GM12878 (cell line): ENCODE results near the gene KIRREL1. TPM values are rescaled to one million over a fixed set of nuclear protein-coding genes. Genes with fewer than 3 reads are reported as not detected.

Experiments
- ATAC-seq: fragments of 200-7000 bp; cut with Tn5 transposase; 3 replicates; pipeline ENCODE4 v1.9.1; 2020; ENCODE audit warnings: mild to moderate bottlenecking, moderate library complexity
- BruUV-seq: library from RNA; stranded (reverse); fragments of 400-500 nt; replicated peaks from 2 replicates; lab custom pipeline; 2021; lab: Mats Ljungman, UMichigan
- CTCF ChIA-PET: fragments of 300-600 bp; sonication (Branson Sonifier 250); formaldehyde crosslinking; extraction: SDS; loops from one replicate; lab custom pipeline; 2021; ENCODE audit warnings: inconsistent platforms; lab: Yijun Ruan, JAX
- POLR2A ChIA-PET: fragments of 350-600 bp; formaldehyde crosslinking; extraction: SDS; loops from one replicate; lab custom pipeline; 2021; ENCODE audit warnings: inconsistent platforms; lab: Charles Lee
- RAD21 ChIA-PET: fragments of 300-600 bp; sonication (Branson Sonifier 250); formaldehyde crosslinking; loops from one replicate; lab custom pipeline; 2023; ENCODE audit warnings: antibody characterized with exemption; ENCODE audit not compliant: unreplicated experiment; lab: Charles Lee
- SMC1A ChIA-PET: fragments of 300-600 bp; sonication (Branson Sonifier 250); formaldehyde crosslinking; loops from one replicate; lab custom pipeline; 2023; ENCODE audit not compliant: unreplicated experiment, uncharacterized antibody; lab: Charles Lee
- DNase-seq: peaks from one replicate; pipeline ENCODE4 v3.0.0-alpha.2; 2011; ENCODE audit warnings: low read depth, low spot score
- FAIRE-seq: peaks from 3 replicates; lab custom pipeline; 2011; peaks lifted over from hg19 to GRCh38; lab: Jason Lieb, UNC
- H2AFZ ChIP-seq: 2 replicates; pipeline ENCODE4 v1.6.0; 2011; ENCODE audit warnings: low read depth, low read length, control low read depth; ENCODE audit not compliant: control insufficient read depth
- H3K27ac ChIP-seq: 2 replicates; pipeline ENCODE4 v1.5.1; 2011; ENCODE audit warnings: control low read depth; ENCODE audit not compliant: control insufficient read depth, insufficient read depth
- H3K27me3 ChIP-seq, 2 experiments: replicated peaks in 1 of 2; 2 replicates each; pipeline versions ENCODE4 v1.6.0 to v1.6.1; 2011; ENCODE audit warnings: low read length in 1 of 2; ENCODE audit not compliant: control insufficient read depth in 2 of 2, insufficient read depth in 2 of 2
- H3K36me3 ChIP-seq, 2 experiments: 2 replicates each; pipeline ENCODE4 v1.5.1; 2011; ENCODE audit warnings: low read length in 1 of 2; ENCODE audit not compliant: control insufficient read depth in 2 of 2, insufficient read depth in 2 of 2
- H3K4me1 ChIP-seq: 2 replicates; pipeline ENCODE4 v1.6.1; 2011; ENCODE audit warnings: mild to moderate bottlenecking, low read length, moderate library complexity, mixed read lengths; ENCODE audit not compliant: control insufficient read depth, insufficient read depth
- H3K4me2 ChIP-seq: 2 replicates; pipeline ENCODE4 v1.6.0; 2011; ENCODE audit warnings: control low read depth; ENCODE audit not compliant: control insufficient read depth, insufficient read depth
- H3K4me3 ChIP-seq: fragments of 200-600 bp; sonication (generic); 2 replicates; pipeline ENCODE4 v1.5.1; 2016
- H3K79me2 ChIP-seq: 2 replicates; pipeline ENCODE4 v1.6.0; 2011; ENCODE audit warnings: low read length; ENCODE audit not compliant: control insufficient read depth, insufficient read depth
- H3K9ac ChIP-seq: 2 replicates; pipeline ENCODE4 v1.8.0; 2011; ENCODE audit warnings: low read length, control low read depth, mixed read lengths; ENCODE audit not compliant: control insufficient read depth, insufficient read depth
- H3K9me3 ChIP-seq: replicated peaks from 3 replicates; pipeline ENCODE4 v1.5.1; 2011; ENCODE audit warnings: mild to moderate bottlenecking, low read length; ENCODE audit not compliant: control insufficient read depth, insufficient read depth
- H4K20me1 ChIP-seq: 2 replicates; pipeline ENCODE4 v1.6.0; 2011; ENCODE audit not compliant: control insufficient read depth, insufficient read depth
- ETV6 ChIP-seq, 2 experiments: fragments of 450-650 bp in 1 of 2; IDR thresholded peaks in 1 of 2; conservative IDR thresholded peaks in 1 of 2; 2 replicates each; pipeline ENCODE4 v1.6.1; 2014; ENCODE audit warnings: antibody characterized with exemption in 1 of 2, borderline replicate concordance in 1 of 2, low read depth in 1 of 2, mild to moderate bottlenecking in 1 of 2, moderate library complexity in 1 of 2
- HDAC2 ChIP-seq: fragments of 200-600 bp; sonication (generic); IDR thresholded peaks from 2 replicates; pipeline ENCODE4 v1.6.1; 2017
- HDAC6 ChIP-seq: fragments of 200-600 bp; sonication (generic); IDR thresholded peaks from one replicate; pipeline ENCODE4 v1.8.0; 2017; ENCODE audit warnings: antibody characterized with exemption; ENCODE audit not compliant: unreplicated experiment
- JUND ChIP-seq: IDR thresholded peaks from 2 replicates; pipeline ENCODE4 v1.6.1; 2012; ENCODE audit warnings: low read depth, mild to moderate bottlenecking, low read length, improper control_type of control experiment, moderate library complexity
- NFXL1 ChIP-seq: fragments of 450-650 bp; IDR thresholded peaks from 2 replicates; pipeline ENCODE4 v1.6.1; 2017; ENCODE audit warnings: antibody characterized with exemption, mild to moderate bottlenecking, borderline replicate concordance
- POLR2A ChIP-seq: IDR thresholded peaks from 2 replicates; pipeline ENCODE4 v1.6.1; 2011; ENCODE audit warnings: low read depth, mild to moderate bottlenecking, low read length
- SMAD1 ChIP-seq: fragments of 450-650 bp; IDR thresholded peaks from 2 replicates; pipeline ENCODE4 v1.6.1; 2018; ENCODE audit warnings: mild to moderate bottlenecking, low read depth; ENCODE audit not compliant: partially characterized antibody
- SMARCA5 ChIP-seq: fragments of 450-650 bp; IDR thresholded peaks from 2 replicates; pipeline ENCODE4 v1.6.1; 2017; ENCODE audit warnings: mild to moderate bottlenecking
- SP1 ChIP-seq: IDR thresholded peaks from one replicate; pipeline ENCODE4 v1.6.1; 2011; ENCODE audit warnings: low read depth, low read length
- SPI1 ChIP-seq: IDR thresholded peaks from 2 replicates; pipeline ENCODE4 v1.6.1; 2011; ENCODE audit warnings: low read depth, mild to moderate bottlenecking, low read length, moderate library complexity, borderline replicate concordance; ENCODE audit not compliant: insufficient read depth
- WGBS: methylation state at CpG from one replicate; pipeline ENCODE4 v1.1.6; 2016; ENCODE audit warnings: low lambda C conversion rate; ENCODE audit not compliant: insufficient replicate concordance, insufficient coverage; ENCODE audit errors: missing lambda C conversion rate; 5-methylcytosine and 5-hydroxymethylcytosine counted together
- in situ Hi-C: fragments of 300-500 bp; cut with MboI; formaldehyde crosslinking; loops from 9 replicates; pipeline ENCODE4 v1.14.3; 2018; ENCODE audit warnings: mixed read lengths
- intact Hi-C: fragments of 100-400 bp; cut with micrococcal nuclease; formaldehyde crosslinking; loops from one replicate; pipeline ENCODE4 v1.14.2; 2022; ENCODE audit not compliant: unreplicated experiment
- polyA plus RNA-seq, 11 experiments: library from polyadenylated mRNA; depleted of rRNA in 4 of 11; unstranded in 6 of 11; stranded (reverse) in 5 of 11; fragments of >200 nt; fragmentation: Nextera tagmentation in 4 of 11; fragmentation: Illumina TruSeq in 1 of 11; extraction: Ambion mirVana in 4 of 11; extraction: Trizol in 1 of 11; gene quantifications; 1 replicate in 1 of 11; 2 replicates in 10 of 11; pipeline versions ENCODE4 v1.2.1 to v1.2.3, GENCODE V29; 2011 to 2016; ENCODE audit warnings: inconsistent platforms in 2 of 11, missing spikeins in 2 of 11, low read depth in 1 of 11
- total RNA-seq, 4 experiments: library from RNA; depleted of rRNA in 3 of 4; stranded (reverse); fragments of >200 nt in 3 of 4; fragmentation: Illumina TruSeq in 1 of 4; extraction: Trizol in 1 of 4; gene quantifications; 2 replicates each; pipeline versions ENCODE4 v1.2.1 to v1.2.3, GENCODE V29; 2013 to 2021
- TF ChIP-seq, protein P1 (sequence below): fragments of 450-650 bp; IDR thresholded peaks from 2 replicates; pipeline ENCODE4 v1.6.1; 2017; ENCODE audit warnings: mild to moderate bottlenecking, moderate library complexity
- TF ChIP-seq, protein P2 (sequence below): IDR thresholded peaks from 2 replicates; pipeline ENCODE4 v1.6.1; 2011; ENCODE audit warnings: mild to moderate bottlenecking, low read depth, low read length, moderate library complexity; ENCODE audit not compliant: insufficient replicate concordance
- TF ChIP-seq, protein P3 (sequence below), 3 experiments: IDR thresholded peaks in 2 of 3; conservative IDR thresholded peaks in 1 of 3; 2 replicates each; pipeline ENCODE4 v1.5.1; 2011; ENCODE audit warnings: low read depth in 3 of 3, low read length in 3 of 3, mild to moderate bottlenecking in 3 of 3, control low read depth in 2 of 3, moderate library complexity in 2 of 3, inconsistent platforms in 1 of 3, mixed read lengths in 1 of 3; ENCODE audit not compliant: control insufficient read depth in 2 of 3, insufficient read depth in 1 of 3; ENCODE audit errors: extremely low read depth in 1 of 3

Gene KIRREL1
- total and polyA plus RNA-seq, 10 of the 15 experiments (the other 5 are each of a cell fraction or from before 2014, with no cell fraction given), result 0.15 TPM; not detected in 9

DNA sequence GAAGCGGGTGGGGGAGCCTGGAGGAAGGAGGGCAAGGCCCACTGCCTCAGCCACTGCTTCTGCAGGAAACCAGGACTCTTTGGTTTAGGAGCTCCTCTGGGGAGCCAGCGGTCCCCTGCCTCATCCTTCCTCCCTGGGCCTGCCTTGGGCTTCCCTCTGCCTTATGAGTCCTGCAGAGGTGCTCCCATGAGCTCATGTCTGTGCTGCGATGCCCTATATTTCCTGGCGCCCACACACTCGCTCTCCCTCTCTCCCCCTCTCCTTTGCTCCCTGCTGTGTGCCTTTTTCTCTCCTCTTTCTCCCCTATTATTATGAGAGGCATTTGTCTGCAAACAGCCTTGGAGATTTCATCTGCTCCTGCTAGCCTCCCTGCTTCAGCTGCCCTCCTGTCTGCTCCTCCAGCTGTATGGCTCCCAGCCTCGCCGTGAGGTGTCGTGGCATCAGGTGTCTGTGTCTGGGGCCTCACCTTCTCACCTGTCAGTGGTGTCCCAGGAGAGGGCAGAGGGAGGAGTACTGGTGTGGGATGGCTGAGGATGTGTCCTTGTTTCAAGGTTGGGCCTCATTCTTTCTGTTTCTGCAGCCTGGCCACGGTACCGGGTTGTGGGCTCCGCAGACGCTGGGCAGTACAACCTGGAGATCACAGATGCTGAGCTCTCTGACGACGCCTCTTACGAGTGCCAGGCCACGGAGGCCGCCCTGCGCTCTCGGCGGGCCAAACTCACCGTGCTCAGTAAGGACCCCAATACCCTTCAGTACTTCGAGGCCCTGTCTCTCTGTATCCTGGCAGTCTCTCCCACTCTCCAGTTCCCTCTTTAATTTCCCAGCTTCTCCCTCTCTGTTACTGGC is 84.2 kb downstream of the KIRREL1 start:
- SMC1A ChIA-PET, result interaction anchor here (0.8 kb wide), 1 partner anchor 20 kb away, joined by 3 read pairs; no protein-coding TSS in a partner anchor
- POLR2A ChIA-PET, result no interaction called here
- DNase-seq, result no peak
- peaks cover 0 to 7% of the 10 kb centered on the region in 2 experiments; a peak in 2 of 4 replicates for H3K27me3 ChIP-seq
- intact Hi-C loops, result no loop called here
- H3K4me1 ChIP-seq, result no peaks in the 10 kb centered on the region
- FAIRE-seq, result no peak
- H4K20me1 ChIP-seq, result no peaks in the 10 kb centered on the region
- no peak for ATAC-seq
- WGBS, result 52% methylated on average over 22 of the region's 22 CpGs
- in situ Hi-C loops, result no loop called here
- H3K9ac ChIP-seq, result no peak overlapping the region
- RAD21 ChIA-PET, result no interaction called here
- H3K79me2 ChIP-seq, result no peaks in the 10 kb centered on the region
- no TSS peak for BruUV-seq
- no peak overlapping the region for H3K4me3 ChIP-seq
- CTCF ChIA-PET, result interaction anchor here (0.6 to 0.9 kb wide), 3 partner anchors 9 to 44 kb away, joined by 3 to 4 read pairs (median 3); no protein-coding TSS in a partner anchor
- no peak overlapping the region for H3K27ac ChIP-seq
- no peak overlapping the region for H2AFZ ChIP-seq
- no peak overlapping the region for H3K4me2 ChIP-seq
- no peaks in the 10 kb centered on the region for H3K9me3 ChIP-seq
- H3K36me3 ChIP-seq, result no peaks in the 10 kb centered on the region
- TF ChIP-seq SMAD1 (no peak), SPI1 (no peak), JUND (no peak), NFXL1 (no peak), ETV6 (conservative IDR thresholded peaks at IDR 0.05 in 1 of 2, IDR thresholded peaks at IDR 0.05 in 1 of 2; ENCODE audit: borderline replicate concordance in 1 of 2, low read depth in 1 of 2) (no peak), HDAC2 (no peak), SMARCA5 (no peak), HDAC6 (no peak), POLR2A (no peak), SP1 (no peak)
- TF ChIP-seq, protein P1, sequence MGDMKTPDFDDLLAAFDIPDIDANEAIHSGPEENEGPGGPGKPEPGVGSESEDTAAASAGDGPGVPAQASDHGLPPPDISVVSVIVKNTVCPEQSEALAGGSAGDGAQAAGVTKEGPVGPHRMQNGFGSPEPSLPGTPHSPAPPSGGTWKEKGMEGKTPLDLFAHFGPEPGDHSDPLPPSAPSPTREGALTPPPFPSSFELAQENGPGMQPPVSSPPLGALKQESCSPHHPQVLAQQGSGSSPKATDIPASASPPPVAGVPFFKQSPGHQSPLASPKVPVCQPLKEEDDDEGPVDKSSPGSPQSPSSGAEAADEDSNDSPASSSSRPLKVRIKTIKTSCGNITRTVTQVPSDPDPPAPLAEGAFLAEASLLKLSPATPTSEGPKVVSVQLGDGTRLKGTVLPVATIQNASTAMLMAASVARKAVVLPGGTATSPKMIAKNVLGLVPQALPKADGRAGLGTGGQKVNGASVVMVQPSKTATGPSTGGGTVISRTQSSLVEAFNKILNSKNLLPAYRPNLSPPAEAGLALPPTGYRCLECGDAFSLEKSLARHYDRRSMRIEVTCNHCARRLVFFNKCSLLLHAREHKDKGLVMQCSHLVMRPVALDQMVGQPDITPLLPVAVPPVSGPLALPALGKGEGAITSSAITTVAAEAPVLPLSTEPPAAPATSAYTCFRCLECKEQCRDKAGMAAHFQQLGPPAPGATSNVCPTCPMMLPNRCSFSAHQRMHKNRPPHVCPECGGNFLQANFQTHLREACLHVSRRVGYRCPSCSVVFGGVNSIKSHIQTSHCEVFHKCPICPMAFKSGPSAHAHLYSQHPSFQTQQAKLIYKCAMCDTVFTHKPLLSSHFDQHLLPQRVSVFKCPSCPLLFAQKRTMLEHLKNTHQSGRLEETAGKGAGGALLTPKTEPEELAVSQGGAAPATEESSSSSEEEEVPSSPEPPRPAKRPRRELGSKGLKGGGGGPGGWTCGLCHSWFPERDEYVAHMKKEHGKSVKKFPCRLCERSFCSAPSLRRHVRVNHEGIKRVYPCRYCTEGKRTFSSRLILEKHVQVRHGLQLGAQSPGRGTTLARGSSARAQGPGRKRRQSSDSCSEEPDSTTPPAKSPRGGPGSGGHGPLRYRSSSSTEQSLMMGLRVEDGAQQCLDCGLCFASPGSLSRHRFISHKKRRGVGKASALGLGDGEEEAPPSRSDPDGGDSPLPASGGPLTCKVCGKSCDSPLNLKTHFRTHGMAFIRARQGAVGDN, result no peak
- TF ChIP-seq, protein P2, sequence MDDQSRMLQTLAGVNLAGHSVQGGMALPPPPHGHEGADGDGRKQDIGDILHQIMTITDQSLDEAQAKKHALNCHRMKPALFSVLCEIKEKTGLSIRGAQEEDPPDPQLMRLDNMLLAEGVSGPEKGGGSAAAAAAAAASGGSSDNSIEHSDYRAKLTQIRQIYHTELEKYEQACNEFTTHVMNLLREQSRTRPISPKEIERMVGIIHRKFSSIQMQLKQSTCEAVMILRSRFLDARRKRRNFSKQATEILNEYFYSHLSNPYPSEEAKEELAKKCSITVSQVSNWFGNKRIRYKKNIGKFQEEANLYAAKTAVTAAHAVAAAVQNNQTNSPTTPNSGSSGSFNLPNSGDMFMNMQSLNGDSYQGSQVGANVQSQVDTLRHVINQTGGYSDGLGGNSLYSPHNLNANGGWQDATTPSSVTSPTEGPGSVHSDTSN, result no peak
- TF ChIP-seq, protein P3, sequence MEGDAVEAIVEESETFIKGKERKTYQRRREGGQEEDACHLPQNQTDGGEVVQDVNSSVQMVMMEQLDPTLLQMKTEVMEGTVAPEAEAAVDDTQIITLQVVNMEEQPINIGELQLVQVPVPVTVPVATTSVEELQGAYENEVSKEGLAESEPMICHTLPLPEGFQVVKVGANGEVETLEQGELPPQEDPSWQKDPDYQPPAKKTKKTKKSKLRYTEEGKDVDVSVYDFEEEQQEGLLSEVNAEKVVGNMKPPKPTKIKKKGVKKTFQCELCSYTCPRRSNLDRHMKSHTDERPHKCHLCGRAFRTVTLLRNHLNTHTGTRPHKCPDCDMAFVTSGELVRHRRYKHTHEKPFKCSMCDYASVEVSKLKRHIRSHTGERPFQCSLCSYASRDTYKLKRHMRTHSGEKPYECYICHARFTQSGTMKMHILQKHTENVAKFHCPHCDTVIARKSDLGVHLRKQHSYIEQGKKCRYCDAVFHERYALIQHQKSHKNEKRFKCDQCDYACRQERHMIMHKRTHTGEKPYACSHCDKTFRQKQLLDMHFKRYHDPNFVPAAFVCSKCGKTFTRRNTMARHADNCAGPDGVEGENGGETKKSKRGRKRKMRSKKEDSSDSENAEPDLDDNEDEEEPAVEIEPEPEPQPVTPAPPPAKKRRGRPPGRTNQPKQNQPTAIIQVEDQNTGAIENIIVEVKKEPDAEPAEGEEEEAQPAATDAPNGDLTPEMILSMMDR (IDR thresholded peaks at IDR 0.05 in 2 of 3, conservative IDR thresholded peaks at IDR 0.05 in 1 of 3; ENCODE audit: control insufficient read depth in 2 of 3, extremely low read depth in 1 of 3, insufficient read depth in 1 of 3, low read depth in 3 of 3, low read length in 3 of 3), result no peak
